Measurements from ENCODE around the gene SAP30BP. TPM values are rescaled to one million over a fixed set of nuclear protein-coding genes. Genes with fewer than 3 reads are reported as not detected.

SAP30BP gene
- total RNA-seq, 4 donors from 2014 or later = 54.0 to 85.1 (median 74.1) TPM

DNA sequence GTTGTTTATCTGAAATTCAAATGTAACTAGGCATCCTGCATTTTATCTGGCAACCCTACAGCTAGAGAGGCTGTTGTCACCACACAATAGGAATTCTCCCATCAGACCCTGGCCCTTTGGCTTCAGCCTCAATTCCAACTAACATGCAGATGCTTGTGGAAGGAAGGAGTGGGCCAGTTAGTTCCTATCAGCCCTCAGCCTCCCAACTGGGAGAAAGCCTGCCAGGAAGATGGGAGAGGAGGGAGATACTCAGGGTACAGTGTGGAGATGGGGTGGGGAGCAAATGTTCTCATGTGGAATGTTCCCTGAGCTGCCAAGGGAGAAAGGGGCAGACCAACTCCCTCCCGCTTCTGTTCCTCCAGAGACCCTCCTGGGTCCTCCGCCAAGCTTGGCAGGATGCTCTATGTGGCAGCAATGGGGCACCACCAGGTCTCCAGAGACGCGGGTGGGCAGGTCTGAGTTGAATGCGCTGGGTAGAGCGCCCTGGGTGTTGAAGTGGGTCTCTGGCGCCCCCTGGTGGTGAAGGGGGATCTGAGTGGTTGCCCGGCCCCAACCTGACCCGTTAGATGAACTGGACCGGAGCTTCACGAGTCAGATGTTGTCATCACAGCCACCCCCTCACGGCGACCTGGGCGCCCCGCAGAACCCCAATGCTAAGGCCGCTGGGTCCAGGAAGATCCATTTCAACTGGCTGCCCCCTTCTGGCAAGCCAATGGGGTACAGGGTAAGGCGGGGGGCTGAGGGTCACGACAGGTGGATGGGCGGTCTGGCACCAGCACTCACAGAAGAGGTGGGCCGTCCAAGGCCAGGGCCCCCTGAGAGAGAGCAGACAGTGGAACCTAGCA lies 82.6 kb downstream of the SAP30BP start:
- WGBS, 2 donors = 33 to 34% methylated on average over 11 to 19 of the region's 20 CpGs
- H3K4me3 ChIP-seq (ENCODE audit: low read depth, poor library complexity, severe bottlenecking) = no peak overlapping the region
- intact Hi-C loops (cut with DNase I; ENCODE audit: low total_unique reads) = loop anchor here (5.0 kb wide), 1 partner anchor 77 kb away; no protein-coding TSS in a partner anchor
- peak; percentile 77 to 97 for DNase-seq (ENCODE audit: low spot score in 2 of 2)
- TF ChIP-seq POLR2A (IDR thresholded peaks at IDR 0.05) = no peak
- TF ChIP-seq, protein P1, sequence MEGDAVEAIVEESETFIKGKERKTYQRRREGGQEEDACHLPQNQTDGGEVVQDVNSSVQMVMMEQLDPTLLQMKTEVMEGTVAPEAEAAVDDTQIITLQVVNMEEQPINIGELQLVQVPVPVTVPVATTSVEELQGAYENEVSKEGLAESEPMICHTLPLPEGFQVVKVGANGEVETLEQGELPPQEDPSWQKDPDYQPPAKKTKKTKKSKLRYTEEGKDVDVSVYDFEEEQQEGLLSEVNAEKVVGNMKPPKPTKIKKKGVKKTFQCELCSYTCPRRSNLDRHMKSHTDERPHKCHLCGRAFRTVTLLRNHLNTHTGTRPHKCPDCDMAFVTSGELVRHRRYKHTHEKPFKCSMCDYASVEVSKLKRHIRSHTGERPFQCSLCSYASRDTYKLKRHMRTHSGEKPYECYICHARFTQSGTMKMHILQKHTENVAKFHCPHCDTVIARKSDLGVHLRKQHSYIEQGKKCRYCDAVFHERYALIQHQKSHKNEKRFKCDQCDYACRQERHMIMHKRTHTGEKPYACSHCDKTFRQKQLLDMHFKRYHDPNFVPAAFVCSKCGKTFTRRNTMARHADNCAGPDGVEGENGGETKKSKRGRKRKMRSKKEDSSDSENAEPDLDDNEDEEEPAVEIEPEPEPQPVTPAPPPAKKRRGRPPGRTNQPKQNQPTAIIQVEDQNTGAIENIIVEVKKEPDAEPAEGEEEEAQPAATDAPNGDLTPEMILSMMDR (IDR thresholded peaks at IDR 0.05) = peak in 1 of 3 donors; percentile 82

DNA sequence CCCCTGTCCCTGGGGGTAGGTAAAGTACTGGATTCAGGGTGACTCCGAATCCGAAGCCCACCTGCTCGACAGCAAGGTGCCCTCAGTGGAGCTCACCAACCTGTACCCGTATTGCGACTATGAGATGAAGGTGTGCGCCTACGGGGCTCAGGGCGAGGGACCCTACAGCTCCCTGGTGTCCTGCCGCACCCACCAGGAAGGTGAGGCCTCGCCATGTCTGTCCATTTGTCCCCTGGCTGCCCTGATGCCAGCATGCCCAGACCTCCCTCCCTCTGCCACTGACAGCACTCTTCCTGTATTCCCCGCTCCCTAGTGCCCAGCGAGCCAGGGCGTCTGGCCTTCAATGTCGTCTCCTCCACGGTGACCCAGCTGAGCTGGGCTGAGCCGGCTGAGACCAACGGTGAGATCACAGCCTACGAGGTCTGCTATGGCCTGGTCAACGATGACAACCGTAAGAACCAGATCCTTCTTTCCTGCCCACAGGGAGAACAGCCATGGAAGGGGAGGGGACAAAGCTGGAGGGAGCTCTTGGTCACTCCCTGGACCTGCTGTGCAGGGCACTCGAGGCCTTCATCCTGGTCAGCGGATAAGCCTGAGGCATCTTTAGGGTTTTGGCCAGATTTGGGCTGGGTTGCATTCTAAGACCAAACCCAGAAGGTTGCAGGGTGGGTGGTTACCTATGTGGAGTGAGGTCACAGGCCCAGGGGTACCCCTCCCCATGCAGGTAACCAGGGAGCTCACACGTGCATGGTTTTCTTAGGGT lies 83.7 kb downstream of the SAP30BP start:
- intact Hi-C loops (cut with DNase I; ENCODE audit: low total_unique reads) = loop anchor here (5.0 kb wide), 1 partner anchor 79 kb away; no protein-coding TSS in a partner anchor
- 83 to 85% methylated on average over 23 of the region's 23 CpGs for WGBS, 2 donors
- TF ChIP-seq, protein P1 (IDR thresholded peaks at IDR 0.05) = no peak
- TF ChIP-seq POLR2A (IDR thresholded peaks at IDR 0.05) = no peak
- H3K4me3 ChIP-seq (ENCODE audit: low read depth, poor library complexity, severe bottlenecking) = no peak overlapping the region
- DNase-seq (ENCODE audit: low spot score in 2 of 2) = no peak

DNA sequence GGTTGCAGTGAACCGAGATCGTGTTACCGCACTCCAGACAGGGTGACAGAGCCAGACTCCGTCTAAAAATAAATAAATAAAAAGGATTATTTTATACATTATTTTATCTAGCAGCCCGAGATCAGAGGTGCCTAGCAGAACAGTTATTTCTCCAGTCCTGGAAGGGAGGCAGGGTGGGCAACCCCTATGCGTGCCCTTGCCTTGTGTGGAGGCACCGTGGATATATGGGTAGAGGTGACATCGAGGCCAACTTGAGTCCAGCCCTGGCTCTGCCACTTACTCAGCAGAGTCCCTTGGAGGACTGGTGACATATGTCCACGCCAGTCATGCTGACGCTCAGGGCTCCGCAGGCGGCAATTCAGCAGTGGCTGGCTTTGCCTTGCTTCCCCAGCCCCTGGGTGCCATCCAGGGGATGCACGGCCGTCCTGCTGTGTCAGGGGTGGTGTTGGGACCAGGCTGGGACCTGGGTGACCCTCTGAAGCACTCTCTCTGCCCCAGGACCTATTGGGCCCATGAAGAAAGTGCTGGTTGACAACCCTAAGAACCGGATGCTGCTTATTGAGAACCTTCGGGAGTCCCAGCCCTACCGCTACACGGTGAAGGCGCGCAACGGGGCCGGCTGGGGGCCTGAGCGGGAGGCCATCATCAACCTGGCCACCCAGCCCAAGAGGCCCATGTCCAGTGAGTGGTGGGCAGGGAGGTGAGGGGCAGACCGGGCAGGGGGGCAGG lies 84.7 kb downstream of the SAP30BP start:
- H3K4me3 ChIP-seq (ENCODE audit: low read depth, poor library complexity, severe bottlenecking) = no peak overlapping the region
- DNase-seq (ENCODE audit: low spot score in 2 of 2) = no peak
- 75 to 81% methylated on average over 21 to 23 of the region's 24 CpGs for WGBS, 2 donors
- TF ChIP-seq POLR2A (IDR thresholded peaks at IDR 0.05) = no peak
- TF ChIP-seq, protein P1 (IDR thresholded peaks at IDR 0.05) = no peak
- intact Hi-C loops (cut with DNase I; ENCODE audit: low total_unique reads) = loop anchor here (5.0 kb wide), 1 partner anchor 80 kb away; no protein-coding TSS in a partner anchor

DNA sequence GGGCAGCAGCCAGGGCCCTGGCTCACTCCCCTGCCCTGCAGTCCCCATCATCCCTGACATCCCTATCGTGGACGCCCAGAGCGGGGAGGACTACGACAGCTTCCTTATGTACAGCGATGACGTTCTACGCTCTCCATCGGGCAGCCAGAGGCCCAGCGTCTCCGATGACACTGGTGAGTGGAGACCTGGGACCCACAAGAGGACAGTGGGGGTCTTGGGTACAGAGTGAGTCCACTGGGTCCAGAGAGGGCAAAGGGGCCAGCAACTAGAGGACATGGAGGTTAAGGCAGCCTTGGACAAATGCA lies 85.2 kb downstream of the SAP30BP start:
- 85 to 89% methylated on average over 10 of the region's 10 CpGs for WGBS, 2 donors
- intact Hi-C loops (cut with DNase I; ENCODE audit: low total_unique reads) = loop anchor here (5.0 kb wide), 1 partner anchor 80 kb away; no protein-coding TSS in a partner anchor
- no peak overlapping the region for H3K4me3 ChIP-seq (ENCODE audit: low read depth, poor library complexity, severe bottlenecking)
- TF ChIP-seq POLR2A (IDR thresholded peaks at IDR 0.05) = no peak
- TF ChIP-seq, protein P1 (IDR thresholded peaks at IDR 0.05) = no peak
- no peak for DNase-seq (ENCODE audit: low spot score in 2 of 2)

DNA sequence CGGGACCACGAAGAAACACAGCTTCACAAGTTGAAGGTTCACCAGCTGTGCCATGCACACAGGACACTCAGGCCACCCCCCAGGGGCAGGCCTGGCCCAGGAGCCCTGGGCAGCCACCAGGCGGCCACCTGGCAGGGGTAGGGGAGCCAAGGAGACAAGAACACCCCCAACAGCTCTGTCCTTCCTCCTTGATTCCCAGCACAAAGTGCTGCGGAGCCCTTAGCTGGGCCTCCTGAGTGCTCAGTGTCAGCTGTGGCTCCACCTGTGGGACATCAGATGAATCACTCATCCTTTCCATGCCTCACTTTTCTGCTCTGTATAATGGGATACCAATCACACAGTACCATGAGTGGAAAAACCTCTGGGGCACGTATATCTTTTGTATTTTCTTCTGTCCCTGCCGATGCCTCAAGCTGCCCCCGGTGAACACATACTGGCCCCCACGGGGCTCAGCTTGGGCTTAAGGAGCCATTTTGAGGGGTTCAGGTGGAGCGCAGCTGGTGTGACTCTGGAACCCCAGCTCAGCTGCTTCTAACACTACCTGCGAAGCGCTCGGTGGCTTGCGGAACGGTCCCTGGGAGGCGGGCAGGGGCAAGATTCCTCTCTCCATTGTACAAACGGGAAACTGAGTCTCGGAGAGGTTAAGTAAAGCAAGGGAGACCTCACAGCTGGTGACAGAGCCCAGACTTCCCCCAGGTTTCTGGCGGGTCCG lies 85.8 kb downstream of the SAP30BP start:
- intact Hi-C loops (cut with DNase I; ENCODE audit: low total_unique reads) = loop anchor here (5.0 kb wide), 1 partner anchor 81 kb away; no protein-coding TSS in a partner anchor

More for the DNA sequence above, 85.8 kb downstream of the SAP30BP start:
- no peak for DNase-seq (ENCODE audit: low spot score in 2 of 2)
- 71 to 76% methylated on average over 18 to 19 of the region's 19 CpGs for WGBS, 2 donors
- H3K4me3 ChIP-seq (ENCODE audit: low read depth, poor library complexity, severe bottlenecking) = no peak overlapping the region
- no peak for TF ChIP-seq POLR2A (IDR thresholded peaks at IDR 0.05)
- TF ChIP-seq, protein P1 (IDR thresholded peaks at IDR 0.05) = no peak

All from lower leg skin (tissue), 4 donors.